ENCODE data around the gene RTN4.

DNA sequence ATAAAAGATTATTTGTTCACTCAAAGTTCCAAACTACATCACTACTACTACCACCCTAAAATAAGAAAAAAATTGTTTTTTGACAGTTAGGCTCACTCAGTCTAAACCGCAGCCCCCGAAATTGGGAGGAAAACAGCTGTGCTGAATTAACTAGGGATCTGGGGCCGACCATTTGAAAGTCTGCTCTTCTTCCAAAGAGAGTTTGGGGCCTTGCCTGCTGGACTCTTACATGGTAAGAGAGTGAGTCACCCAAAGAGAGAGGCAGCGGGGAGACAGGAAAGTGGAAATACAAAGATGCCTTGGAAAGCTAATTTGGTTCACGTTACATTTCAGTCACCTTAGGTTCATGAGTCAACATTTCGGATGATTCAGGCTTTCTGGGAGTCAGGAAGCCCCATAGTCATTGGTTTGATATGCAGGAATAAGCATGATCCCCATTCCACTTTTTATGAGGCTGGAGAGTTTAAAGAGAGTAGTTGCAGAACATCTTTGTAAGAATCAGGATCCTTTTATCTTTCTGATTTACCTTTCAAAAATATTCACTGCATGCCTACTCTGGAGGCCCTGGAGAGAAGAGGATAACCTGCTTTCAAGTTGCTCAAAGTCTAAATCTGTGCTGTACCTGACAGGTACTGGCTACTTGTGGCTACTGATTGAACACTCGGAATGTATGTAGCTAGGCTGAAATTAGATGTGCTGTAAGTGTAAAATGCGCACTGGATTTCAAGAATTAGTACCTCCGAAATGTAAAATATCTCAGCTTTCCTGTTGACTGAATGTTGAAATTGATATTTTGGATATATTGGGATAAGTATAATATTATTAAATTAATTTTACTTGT, 995 bp upstream of the RTN4 start:
- TF ChIP-seq, protein P1, sequence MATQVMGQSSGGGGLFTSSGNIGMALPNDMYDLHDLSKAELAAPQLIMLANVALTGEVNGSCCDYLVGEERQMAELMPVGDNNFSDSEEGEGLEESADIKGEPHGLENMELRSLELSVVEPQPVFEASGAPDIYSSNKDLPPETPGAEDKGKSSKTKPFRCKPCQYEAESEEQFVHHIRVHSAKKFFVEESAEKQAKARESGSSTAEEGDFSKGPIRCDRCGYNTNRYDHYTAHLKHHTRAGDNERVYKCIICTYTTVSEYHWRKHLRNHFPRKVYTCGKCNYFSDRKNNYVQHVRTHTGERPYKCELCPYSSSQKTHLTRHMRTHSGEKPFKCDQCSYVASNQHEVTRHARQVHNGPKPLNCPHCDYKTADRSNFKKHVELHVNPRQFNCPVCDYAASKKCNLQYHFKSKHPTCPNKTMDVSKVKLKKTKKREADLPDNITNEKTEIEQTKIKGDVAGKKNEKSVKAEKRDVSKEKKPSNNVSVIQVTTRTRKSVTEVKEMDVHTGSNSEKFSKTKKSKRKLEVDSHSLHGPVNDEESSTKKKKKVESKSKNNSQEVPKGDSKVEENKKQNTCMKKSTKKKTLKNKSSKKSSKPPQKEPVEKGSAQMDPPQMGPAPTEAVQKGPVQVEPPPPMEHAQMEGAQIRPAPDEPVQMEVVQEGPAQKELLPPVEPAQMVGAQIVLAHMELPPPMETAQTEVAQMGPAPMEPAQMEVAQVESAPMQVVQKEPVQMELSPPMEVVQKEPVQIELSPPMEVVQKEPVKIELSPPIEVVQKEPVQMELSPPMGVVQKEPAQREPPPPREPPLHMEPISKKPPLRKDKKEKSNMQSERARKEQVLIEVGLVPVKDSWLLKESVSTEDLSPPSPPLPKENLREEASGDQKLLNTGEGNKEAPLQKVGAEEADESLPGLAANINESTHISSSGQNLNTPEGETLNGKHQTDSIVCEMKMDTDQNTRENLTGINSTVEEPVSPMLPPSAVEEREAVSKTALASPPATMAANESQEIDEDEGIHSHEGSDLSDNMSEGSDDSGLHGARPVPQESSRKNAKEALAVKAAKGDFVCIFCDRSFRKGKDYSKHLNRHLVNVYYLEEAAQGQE (IDR thresholded peaks at IDR 0.05; ENCODE audit: low read depth) = no peak
- TF ChIP-seq CEBPB (IDR thresholded peaks at IDR 0.05) (peak; percentile 28; the same call in 1 of the 2 replicates), FOXM1 (IDR thresholded peaks at IDR 0.05; ENCODE audit: borderline replicate concordance, low read depth) (no peak), EP300 (IDR thresholded peaks at IDR 0.05; ENCODE audit: borderline replicate concordance) (peak; percentile 71; the same call in 1 of the 2 replicates), YY1 (IDR thresholded peaks at IDR 0.05; ENCODE audit: low read depth) (no peak), RAD21 (IDR thresholded peaks at IDR 0.05; ENCODE audit: low read depth) (no peak), TCF12 (IDR thresholded peaks at IDR 0.05; ENCODE audit: low read depth) (peak; percentile 57), TEAD4 (IDR thresholded peaks at IDR 0.05) (peak; percentile 47; the same call in 1 of the 2 replicates), CREB1 (IDR thresholded peaks at IDR 0.05; ENCODE audit: low read depth) (no peak)
- TF ChIP-seq, protein P2, sequence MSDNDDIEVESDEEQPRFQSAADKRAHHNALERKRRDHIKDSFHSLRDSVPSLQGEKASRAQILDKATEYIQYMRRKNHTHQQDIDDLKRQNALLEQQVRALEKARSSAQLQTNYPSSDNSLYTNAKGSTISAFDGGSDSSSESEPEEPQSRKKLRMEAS (IDR thresholded peaks at IDR 0.05) = no peak
